Progenitor cell of endocrine pancreas (in vitro differentiated cells): ENCODE measurements around the gene BTBD9. TPM values are rescaled to one million over a fixed set of nuclear protein-coding genes. Genes with fewer than 3 reads are reported as not detected.

Experiments used
- DNase-seq: peaks from one replicate; pipeline ENCODE4 v3.0.0; 2021; ENCODE audit warnings: low spot score; ENCODE audit not compliant: unreplicated experiment
- H3K27ac Mint-ChIP-seq: 2 replicates; pipeline ENCODE4 v1.8.0; 2021; ENCODE audit warnings: mild to moderate bottlenecking, moderate library complexity, mixed read lengths
- H3K27me3 Mint-ChIP-seq: 2 replicates; pipeline ENCODE4 v1.8.0; 2021; ENCODE audit warnings: mixed read lengths
- H3K36me3 Mint-ChIP-seq: 2 replicates; pipeline ENCODE4 v1.8.0; 2022; ENCODE audit warnings: mixed read lengths; ENCODE audit not compliant: insufficient read depth
- H3K4me1 Mint-ChIP-seq: 2 replicates; pipeline ENCODE4 v1.8.0; 2021; ENCODE audit warnings: low read depth, mixed read lengths
- H3K4me3 Mint-ChIP-seq: 2 replicates; pipeline ENCODE4 v1.8.0; 2021; ENCODE audit warnings: low read depth, mild to moderate bottlenecking, moderate library complexity, mixed read lengths
- H3K9me3 Mint-ChIP-seq: 2 replicates; pipeline ENCODE4 v1.8.0; 2021; ENCODE audit warnings: low read depth, mixed read lengths
- CTCF ChIP-seq: fragments of 200-600 bp; sonication (generic); IDR thresholded peaks from one replicate; pipeline ENCODE4 v1.5.0; 2021; ENCODE audit warnings: antibody characterized with exemption, mild to moderate bottlenecking; ENCODE audit not compliant: unreplicated experiment
- total RNA-seq: library from RNA; stranded (reverse); gene quantifications from 2 replicates; pipeline ENCODE4 v1.2.1, GENCODE V29; 2021

BTBD9 gene
- total RNA-seq, 1 donor from 2014 or later, result 25.9 TPM

DNA sequence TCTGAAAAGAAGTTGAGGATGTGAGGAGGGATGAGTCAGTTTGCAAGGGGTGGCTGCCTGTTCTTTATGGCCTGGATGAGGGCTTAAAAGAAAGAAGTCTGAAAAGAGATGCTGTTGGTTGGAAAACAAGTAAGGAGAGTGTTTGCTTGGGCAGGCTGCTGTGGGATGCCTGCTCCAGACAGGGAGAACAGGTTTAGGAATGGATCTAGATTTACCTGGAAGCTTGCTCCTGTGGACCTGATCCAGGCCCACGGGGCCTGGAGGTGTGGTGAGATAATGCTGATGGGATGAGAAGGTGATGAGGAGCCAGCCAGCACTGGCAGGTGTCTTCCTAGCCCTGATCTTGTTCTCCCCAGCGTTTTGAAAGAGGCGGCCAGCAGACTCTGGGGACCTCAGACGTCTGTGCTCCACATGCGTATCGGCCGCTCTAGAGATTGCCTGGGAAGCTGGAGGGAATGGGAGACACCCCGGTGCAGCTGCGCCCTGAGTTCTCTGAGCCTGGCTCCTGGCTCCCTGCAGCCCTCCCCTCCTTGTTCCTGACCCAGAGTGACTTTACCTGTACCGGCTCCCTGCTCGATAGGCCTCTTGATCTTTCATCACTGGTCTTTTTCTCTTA is 488.9 kb downstream of the BTBD9 start:
- no peak for DNase-seq
- H3K36me3 Mint-ChIP-seq, result peaks cover 5% of the 10 kb centered on the region
- no peaks in the 10 kb centered on the region for H3K9me3 Mint-ChIP-seq
- peak overlapping the region; percentile 78 for H3K27ac Mint-ChIP-seq
- H3K27me3 Mint-ChIP-seq, result no peaks in the 10 kb centered on the region
- H3K4me1 Mint-ChIP-seq, result peaks cover 9% of the 10 kb centered on the region
- no peak for TF ChIP-seq CTCF
- H3K4me3 Mint-ChIP-seq, result no peak overlapping the region

DNA sequence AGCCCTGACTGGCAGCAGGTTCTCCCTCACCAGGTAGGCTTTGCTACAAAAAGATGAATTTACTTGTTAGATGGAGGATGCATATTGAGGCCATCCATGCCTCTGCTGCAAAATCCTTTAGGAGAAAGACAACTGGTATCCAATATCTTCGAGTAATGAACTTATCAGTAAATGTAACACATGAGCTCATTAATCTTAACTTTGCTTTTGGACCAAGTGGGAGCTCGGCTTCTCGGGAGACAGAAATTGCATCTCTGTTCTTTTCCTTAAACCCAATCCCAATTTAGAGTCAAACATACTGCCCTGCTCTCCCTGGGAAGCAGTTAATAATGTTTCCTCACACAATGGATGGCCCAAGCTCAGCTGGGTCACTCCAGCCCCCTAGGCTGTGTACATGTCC is 489.7 kb downstream of the BTBD9 start:
- DNase-seq, result no peak
- Mint-ChIP-seq H3K4me3 (no peak overlapping the region), H3K27me3 (no peaks in the 10 kb centered on the region), H3K4me1 (peaks cover 9% of the 10 kb centered on the region), H3K9me3 (no peaks in the 10 kb centered on the region), H3K27ac (no peak overlapping the region), H3K36me3 (peaks cover 5% of the 10 kb centered on the region)
- no peak for TF ChIP-seq CTCF

GRCh38 chr6:38149531-38149930 is 490.2 kb downstream of the BTBD9 start:
- H3K27me3 Mint-ChIP-seq, result no peaks in the 10 kb centered on the region
- H3K4me1 Mint-ChIP-seq, result peaks cover 9% of the 10 kb centered on the region
- no peak overlapping the region for H3K4me3 Mint-ChIP-seq
- H3K27ac Mint-ChIP-seq, result peak overlapping the region; percentile 36
- H3K9me3 Mint-ChIP-seq, result no peaks in the 10 kb centered on the region
- no peak for DNase-seq
- no peak for TF ChIP-seq CTCF
- peaks cover 5% of the 10 kb centered on the region for H3K36me3 Mint-ChIP-seq

- TF ChIP-seq CTCF, result no peak
- DNase-seq, result no peak
- peaks cover 5% of the 10 kb centered on the region for H3K36me3 Mint-ChIP-seq
- H3K27ac Mint-ChIP-seq, result no peak overlapping the region
- H3K9me3 Mint-ChIP-seq, result no peaks in the 10 kb centered on the region
- H3K27me3 Mint-ChIP-seq, result no peaks in the 10 kb centered on the region
- peaks cover 9% of the 10 kb centered on the region for H3K4me1 Mint-ChIP-seq
- no peak overlapping the region for H3K4me3 Mint-ChIP-seq
Measured at GRCh38 chr6:38148606-38149005, 491.1 kb downstream of the BTBD9 start.

GRCh38 chr6:38146734-38147027 is 493.0 kb downstream of the BTBD9 start:
- H3K9me3 Mint-ChIP-seq, result no peaks in the 10 kb centered on the region
- no peak overlapping the region for H3K4me3 Mint-ChIP-seq

More at GRCh38 chr6:38146734-38147027, 493.0 kb downstream of the BTBD9 start:
- no peak for TF ChIP-seq CTCF
- H3K4me1 Mint-ChIP-seq, result peaks cover 9% of the 10 kb centered on the region
- peaks cover 2% of the 10 kb centered on the region for H3K36me3 Mint-ChIP-seq
- no peaks in the 10 kb centered on the region for H3K27me3 Mint-ChIP-seq
- no peak overlapping the region for H3K27ac Mint-ChIP-seq
- DNase-seq, result no peak
